GM19043 (cell line): ENCODE results near the gene CCNG2.

Source experiments
- ATAC-seq: cut with Tn5 transposase; IDR thresholded peaks from one replicate; pipeline ENCODE4 v1.9.1; 2021; ENCODE audit warnings: low read depth; ENCODE audit not compliant: unreplicated experiment

CCNG2 gene

DNA sequence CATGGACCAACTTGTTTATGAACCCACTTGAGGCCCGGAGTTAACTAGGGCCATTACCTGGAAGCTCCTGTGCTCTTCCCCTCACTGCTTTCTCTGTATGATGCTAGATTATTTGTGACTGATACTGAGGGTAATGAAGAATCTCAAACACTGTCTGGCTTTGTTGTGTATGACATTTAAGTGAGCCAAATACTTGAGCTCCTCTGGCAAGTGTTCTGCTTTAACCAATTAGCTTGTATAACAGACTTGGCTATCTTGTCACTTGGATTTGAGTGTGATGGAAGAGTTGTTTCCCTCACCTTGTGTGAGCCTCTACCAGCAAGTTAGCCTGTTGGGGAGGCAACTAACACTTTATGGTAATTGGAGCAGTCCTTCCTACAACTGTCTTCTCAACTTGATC is 42.7 kb downstream of the CCNG2 start:
- ATAC-seq, result no peak

DNA sequence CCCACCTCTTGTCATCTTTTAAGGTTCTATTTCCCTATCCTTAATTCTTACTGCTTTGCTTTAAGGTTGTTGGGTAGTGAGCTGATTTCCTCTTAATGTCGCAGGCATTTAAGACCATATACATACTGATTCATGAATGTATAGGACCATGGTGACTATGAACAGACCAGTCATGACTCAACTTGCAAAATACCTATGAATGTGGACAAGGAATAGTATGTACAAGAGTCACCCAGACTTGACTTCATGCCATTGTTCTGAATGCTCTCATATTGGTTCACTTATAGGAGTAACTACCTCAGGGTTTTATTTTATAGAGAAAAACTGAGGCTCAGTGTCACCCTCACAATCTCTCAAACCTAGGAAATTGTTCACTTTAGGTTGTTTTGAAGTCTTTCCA is 44.3 kb downstream of the CCNG2 start:
- no peak for ATAC-seq

DNA sequence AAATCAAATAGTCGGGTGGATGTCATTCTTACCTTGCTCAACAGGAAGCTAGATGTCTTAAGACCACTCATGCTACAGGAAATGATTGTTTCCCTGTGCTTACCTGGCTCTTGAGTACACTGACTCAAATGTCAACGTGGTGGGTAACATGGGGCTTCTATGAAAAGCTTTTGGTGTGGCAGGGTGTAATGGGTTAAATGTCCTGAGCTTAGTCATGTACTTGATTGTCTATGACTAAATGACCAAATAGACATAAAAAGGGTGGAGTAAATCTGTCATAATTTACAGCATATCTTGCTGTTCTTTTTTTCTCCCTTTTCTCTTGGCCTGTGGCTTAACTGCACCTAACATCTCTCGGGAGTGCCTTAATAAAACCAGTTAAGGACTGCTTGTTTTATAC is 44.9 kb downstream of the CCNG2 start:
- no peak for ATAC-seq

DNA sequence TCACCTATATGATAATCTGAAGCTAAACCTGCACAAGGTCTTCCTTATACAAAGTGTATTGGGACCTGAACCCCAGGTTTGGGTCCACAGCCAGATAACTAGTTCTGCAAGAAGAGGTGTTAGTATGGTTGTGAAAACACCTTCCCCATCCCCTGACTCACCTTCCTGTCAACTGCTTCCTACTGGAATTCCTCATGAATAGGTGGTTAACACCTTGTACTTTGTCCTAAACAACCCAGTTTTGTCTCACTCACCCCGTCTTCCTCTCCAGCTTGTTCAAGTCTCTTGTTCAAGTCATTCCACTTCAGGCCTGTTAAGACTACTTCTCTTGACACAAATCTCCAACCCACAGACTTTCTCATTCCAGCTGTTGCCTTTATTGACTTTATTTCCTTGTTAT is 45.5 kb downstream of the CCNG2 start:
- ATAC-seq, result no peak

DNA sequence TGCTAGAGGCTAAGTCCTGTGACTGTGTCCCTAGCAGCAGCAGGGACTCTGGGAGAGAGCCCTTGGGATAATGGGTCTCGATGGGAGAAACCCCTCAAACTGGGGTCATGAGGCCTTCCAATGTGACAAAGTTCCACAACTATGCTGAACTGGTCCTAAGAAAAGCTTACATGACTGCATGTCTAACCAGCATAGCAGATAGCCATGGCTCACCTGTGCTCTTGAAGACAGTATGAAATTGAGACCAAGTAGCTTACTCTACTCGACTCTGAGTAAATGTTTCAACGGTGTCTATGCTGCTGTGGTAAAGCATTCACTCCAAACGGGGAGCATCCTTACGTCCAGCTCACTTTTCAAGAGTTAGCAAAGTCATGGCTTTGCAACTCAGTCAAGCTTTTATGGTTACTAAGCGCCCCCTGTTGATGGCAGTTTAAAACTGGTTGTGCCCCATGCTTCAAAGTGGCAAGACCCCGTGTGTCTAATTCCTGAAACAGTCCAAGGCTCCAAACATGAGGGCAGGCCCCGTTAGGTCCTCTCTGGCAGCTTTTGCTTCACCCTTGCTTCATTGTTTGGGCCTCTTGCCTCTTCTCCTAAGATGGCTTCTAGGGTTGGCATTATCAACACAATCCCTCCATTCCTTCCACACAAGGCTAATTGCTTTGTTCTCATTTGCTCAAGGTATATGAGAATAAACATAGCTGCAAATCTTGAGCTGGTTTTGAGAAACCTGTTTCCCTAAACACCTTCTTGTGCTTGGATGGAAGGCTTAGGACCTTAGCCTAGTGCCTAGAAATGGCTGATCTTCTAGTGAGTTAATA is 46.6 kb downstream of the CCNG2 start:
- ATAC-seq, result peak; percentile 73

DNA sequence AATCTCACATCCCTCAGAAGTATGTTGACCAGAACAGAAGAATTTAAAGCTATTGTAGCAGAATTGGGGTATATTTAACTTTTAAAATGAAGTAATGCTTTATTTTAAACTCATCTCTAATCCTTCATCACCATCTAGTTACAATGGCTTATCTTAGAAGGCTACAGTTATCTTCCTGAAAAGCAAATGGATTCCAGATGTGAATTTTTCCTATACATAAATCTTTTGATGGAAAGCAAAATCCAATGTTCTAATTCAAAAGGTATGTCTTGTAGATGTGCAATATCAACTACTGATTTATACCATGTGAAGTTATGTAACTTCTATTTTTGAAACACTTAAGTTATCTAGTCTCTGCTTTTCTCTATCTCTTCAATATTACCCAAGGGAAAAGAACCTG is 47.6 kb downstream of the CCNG2 start:
- ATAC-seq, result no peak

DNA sequence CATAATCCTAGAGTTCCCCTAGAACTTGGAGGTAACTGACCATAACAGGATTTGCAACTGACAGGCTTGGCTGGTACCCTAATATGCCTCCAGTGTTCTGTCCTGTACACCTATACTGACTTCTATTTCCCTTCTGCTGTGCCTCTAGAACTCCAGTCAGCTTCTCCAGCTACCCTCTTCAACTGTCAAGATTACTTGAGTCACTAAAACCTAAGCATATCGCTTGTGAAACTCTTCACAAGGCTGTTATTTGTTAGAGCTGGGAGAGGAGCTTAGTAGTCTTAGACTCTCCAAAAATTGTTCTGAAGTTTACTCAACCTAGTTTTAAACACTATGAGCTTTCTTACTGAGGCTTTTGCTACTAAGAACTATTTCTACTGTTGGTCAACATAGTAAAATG is 52.0 kb downstream of the CCNG2 start:
- ATAC-seq, result no peak

DNA sequence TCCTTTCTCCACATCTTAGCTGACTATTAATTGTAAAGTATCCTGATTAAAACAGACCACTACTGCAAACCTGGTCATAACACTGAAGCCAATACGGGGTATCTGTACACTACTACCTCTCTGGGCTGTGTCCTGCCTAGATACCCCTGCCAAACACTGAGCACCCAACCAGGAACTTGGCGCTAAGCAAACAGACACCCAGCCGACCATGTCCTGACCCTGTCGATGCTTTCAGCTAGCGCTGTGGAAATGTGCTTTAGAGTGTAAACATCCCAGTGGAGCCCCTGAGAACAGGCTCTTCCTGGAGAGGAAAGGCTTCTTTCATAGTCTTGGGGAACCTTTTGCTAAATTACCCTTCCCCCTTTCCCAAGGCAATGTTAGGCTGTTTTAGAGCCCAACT is 52.9 kb downstream of the CCNG2 start:
- no peak for ATAC-seq

DNA sequence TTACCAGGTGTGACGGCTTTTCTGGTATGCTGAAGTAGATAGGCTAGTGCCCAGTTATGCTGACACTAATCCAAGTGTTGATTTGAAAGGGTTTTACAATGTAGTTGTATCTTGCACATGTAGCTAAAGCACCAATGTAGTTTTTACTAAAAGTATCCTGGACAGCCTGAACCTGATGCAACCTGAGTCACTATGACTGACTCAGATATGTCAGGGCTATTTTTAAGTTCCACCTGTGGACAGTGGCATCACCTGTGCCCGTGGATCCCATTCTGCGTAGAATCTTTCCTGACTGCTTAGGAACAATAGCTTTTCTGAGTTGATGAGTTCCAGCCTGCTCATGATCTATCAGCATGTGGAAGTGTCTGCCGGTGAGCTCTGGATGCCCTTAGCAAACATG is 58.1 kb downstream of the CCNG2 start:
- ATAC-seq, result no peak

DNA sequence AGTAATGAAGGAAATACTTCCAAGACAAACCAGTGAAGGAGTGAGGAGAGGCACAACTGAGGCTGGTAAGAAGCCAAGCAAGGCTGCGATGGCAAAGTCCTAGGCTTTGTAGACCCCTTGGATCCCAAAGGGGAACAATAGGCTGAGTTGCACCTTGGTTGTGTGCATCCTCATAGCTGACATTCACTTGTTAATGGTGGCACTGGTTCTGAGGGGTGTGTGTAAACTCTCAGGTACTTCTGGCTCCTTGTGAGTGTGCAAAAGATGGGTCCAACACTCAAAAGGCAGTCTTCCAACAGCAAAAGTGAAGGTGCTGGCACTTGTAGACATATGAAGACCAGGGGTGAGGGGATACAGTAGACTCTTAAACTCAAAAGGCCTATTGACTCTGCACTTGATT is 60.5 kb downstream of the CCNG2 start:
- ATAC-seq, result no peak

DNA sequence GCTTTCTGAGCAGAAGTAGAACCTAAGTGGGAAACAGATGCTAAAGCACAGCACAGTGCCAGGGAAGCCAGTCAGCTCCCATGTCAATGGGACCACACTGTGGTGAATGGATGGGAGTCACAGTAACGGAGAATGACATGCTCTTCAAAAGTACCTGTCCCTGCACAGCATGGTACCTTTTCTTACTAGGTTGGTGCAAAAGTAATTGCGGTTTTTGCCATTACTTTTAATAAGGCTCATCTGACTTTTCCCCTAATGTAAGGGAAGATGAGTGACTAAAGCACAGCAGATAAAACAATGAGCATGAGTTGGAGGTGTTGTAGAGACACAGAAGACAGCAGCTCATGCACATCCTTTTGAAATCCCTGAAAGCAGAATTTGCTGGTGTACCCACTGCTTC is 62.3 kb downstream of the CCNG2 start:
- no peak for ATAC-seq
